Measurements from ENCODE around the gene PHACTR2. TPM values are rescaled to one million over a fixed set of nuclear protein-coding genes. Genes with fewer than 3 reads are reported as not detected.
"Not testable (repeated sequence)": the region's sequence is repeated elsewhere in the genome, so short reads cannot be mapped to it uniquely, and the experiment has no call there.

PHACTR2 gene
- total RNA-seq, 2 donors from 2014 or later: 50.3 to 54.4 TPM

- intact Hi-C loops (cut with DNase I, micrococcal nuclease); DNase-seq; ATAC-seq: not testable (repeated sequence)
Measured at GRCh38 chr6:143871202-143871730, 193.5 kb downstream of the PHACTR2 start.

- ATAC-seq: no peak
- DNase-seq: no peak
- intact Hi-C loops (cut with DNase I, micrococcal nuclease): no loop called here
Measured at GRCh38 chr6:143872201-143872600, 194.4 kb downstream of the PHACTR2 start.

- DNase-seq; ATAC-seq; intact Hi-C loops (cut with DNase I, micrococcal nuclease): not testable (repeated sequence)
Measured at GRCh38 chr6:143873600-143873999, 195.8 kb downstream of the PHACTR2 start.

- ATAC-seq; intact Hi-C loops (cut with DNase I, micrococcal nuclease); DNase-seq: not testable (repeated sequence)
Measured at GRCh38 chr6:143874503-143874902, 196.7 kb downstream of the PHACTR2 start.

- intact Hi-C loops (cut with DNase I, micrococcal nuclease): no loop called here
- ATAC-seq (peak; percentile 8), DNase-seq (no peak)
Measured at GRCh38 chr6:143877584-143878271, 200.0 kb downstream of the PHACTR2 start.

- ATAC-seq: peak; percentile 97
- DNase-seq: peak in 1 of 2 donors; percentile 28
- intact Hi-C loops (cut with DNase I, micrococcal nuclease): no loop called here
Measured at GRCh38 chr6:143878272-143878760, 200.6 kb downstream of the PHACTR2 start.

GRCh38 chr6:143880412-143880811 lies 202.6 kb downstream of the PHACTR2 start:
- DNase-seq (no peak), ATAC-seq (no peak)
- intact Hi-C loops (cut with DNase I, micrococcal nuclease): no loop called here

Other genes starting within 250 kb of the PHACTR2 start
- gene ADAT2, start 227.3 kb upstream of the PHACTR2 start, total RNA-seq: 10 to 100 TPM in 1 of 2 donors, 1 to 10 TPM in 1; 6.7 to 11.6 TPM
- gene PEX3, start 227.2 kb upstream of the PHACTR2 start, total RNA-seq: 10 to 100 TPM; 10.4 to 11.2 TPM
- gene FUCA2, start 166.2 kb upstream of the PHACTR2 start, total RNA-seq: 10 to 100 TPM; 68.4 to 83.1 TPM
- gene LTV1, start 165.4 kb downstream of the PHACTR2 start, total RNA-seq: 10 to 100 TPM; 11.9 to 17.2 TPM
- gene ZC2HC1B, start 186.5 kb downstream of the PHACTR2 start, total RNA-seq: not detected

All from left colon (tissue), 2 donors.